WI38 (cell line): Measurements from ENCODE around the gene IGFBP1.
A peak's percentile ranks its signal among the peaks of the same experiment; 100 is the strongest.

ENCODE experiments used
- H3K4me3 ChIP-seq: 2 replicates; pipeline ENCODE4 v1.5.1; 2011; ENCODE audit warnings: low read depth, mild to moderate bottlenecking, control low read depth, low read length
- CTCF ChIP-seq: IDR thresholded peaks from 2 replicates; pipeline ENCODE4 v1.5.1; 2012; ENCODE audit warnings: low read depth, mild to moderate bottlenecking, control low read depth, low read length

The IGFBP1 gene

GRCh38 chr7:45867471-45867870 is 20.8 kb upstream of the IGFBP1 start:
- TF ChIP-seq CTCF, result no peak
- H3K4me3 ChIP-seq, result no peak overlapping the region

DNA sequence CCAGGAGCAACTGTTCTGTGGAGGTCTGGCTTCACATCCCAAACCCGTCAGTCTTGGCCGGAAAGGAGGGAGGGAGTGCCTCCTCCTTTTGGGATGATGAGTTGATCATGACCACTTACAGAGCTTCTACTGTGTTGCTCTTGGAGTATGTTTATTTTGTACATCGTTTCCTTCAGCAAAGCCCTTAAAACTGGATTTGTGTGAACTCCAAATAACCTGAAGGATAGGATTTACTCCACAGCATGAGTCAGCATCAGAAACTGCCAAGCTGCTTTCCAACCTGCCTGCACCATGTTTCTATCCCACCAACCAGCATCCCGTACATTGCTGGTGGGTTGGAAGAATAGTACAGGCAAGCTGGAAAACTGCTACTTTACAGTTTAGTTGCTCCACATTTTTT is 18.9 kb upstream of the IGFBP1 start:
- H3K4me3 ChIP-seq, result no peak overlapping the region
- no peak for TF ChIP-seq CTCF

- peak; percentile 36 for TF ChIP-seq CTCF
- H3K4me3 ChIP-seq, result no peak overlapping the region
These were observed 15.9 kb upstream of the IGFBP1 start for GRCh38 chr7:45872116-45873034.

GRCh38 chr7:45873035-45873354 is 15.3 kb upstream of the IGFBP1 start, which contains the start of gene CCDC201:
Gene CCDC201 (minus strand): TSS chr7:45873082. CDS start chr7:45873007, 75 bp downstream.
- no peak for TF ChIP-seq CTCF
- H3K4me3 ChIP-seq, result no peak within 1 kb of the TSS

DNA sequence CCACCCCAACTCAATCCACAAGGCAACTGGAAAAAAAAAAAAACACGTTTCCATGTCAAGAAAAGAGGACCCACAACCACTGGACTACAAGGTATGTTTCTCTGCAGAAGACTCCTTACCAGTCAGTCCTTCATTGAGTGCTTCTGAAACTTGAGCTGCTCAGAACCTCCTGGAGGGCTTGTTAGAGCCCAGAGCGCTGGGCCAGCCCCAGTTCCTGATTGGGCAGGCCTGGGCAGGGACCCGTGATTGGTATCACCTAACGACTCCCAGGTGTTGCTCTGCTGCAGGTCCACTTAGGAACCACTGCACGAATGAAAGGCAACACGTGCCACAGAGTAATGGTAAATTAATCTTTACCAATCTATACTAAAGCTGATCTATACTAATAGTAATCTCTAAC is 14.9 kb upstream of the IGFBP1 start:
- H3K4me3 ChIP-seq, result no peak overlapping the region
- no peak for TF ChIP-seq CTCF

GRCh38 chr7:45874408-45875131 is 13.7 kb upstream of the IGFBP1 start:
- no peak for TF ChIP-seq CTCF
- H3K4me3 ChIP-seq, result no peak overlapping the region

DNA sequence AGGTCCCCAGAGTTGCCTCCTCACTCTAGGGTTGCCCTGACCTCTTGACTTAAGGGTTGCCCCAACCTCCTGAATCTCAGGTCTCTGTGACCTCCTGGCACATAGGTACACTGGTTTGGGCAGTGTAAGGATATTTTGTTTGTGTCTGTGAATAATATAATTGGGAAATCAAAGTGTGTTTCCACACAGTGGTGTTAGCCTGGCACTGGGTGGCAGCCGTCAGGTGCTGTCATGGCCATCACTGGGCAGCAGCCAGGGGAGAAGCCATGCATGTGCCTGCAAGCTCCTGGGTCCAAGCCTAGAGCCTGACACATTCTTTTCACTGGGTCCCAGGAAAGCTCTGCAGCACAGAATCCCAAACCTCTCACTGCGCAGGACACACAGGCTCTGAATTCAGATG is 11.8 kb upstream of the IGFBP1 start:
- TF ChIP-seq CTCF, result no peak
- no peak overlapping the region for H3K4me3 ChIP-seq
